Measurements from ENCODE around the gene CNOT6L.
"Not testable (repeated sequence)": the region's sequence is repeated elsewhere in the genome, so short reads cannot be mapped to it uniquely, and the experiment has no call there.

The CNOT6L gene

DNA sequence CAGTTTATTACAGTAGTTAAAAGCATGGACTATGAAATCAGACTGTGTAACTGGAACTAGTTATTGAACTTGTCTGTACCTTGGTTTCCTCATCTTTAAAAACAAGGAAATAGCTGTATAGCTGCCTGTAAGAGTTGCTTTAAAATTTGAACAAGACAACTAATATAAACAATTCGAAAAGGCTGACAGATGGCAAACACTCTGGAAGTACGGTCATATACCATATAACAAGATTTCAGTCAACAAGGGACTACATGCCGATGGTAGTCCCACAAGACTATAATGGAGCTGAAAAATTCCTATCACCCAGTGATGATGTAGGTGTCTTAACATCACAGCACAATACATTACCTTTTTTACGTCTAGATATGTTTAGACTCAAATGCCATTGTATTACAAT lies 78.7 kb downstream of the CNOT6L start:
- POLR2A ChIA-PET: no interaction called here
- CTCF ChIA-PET: interaction anchor here (0.9 kb wide), 1 partner anchor 12 kb away, joined by 3 read pairs; no protein-coding TSS in a partner anchor
- TF ChIP-seq, protein P1, sequence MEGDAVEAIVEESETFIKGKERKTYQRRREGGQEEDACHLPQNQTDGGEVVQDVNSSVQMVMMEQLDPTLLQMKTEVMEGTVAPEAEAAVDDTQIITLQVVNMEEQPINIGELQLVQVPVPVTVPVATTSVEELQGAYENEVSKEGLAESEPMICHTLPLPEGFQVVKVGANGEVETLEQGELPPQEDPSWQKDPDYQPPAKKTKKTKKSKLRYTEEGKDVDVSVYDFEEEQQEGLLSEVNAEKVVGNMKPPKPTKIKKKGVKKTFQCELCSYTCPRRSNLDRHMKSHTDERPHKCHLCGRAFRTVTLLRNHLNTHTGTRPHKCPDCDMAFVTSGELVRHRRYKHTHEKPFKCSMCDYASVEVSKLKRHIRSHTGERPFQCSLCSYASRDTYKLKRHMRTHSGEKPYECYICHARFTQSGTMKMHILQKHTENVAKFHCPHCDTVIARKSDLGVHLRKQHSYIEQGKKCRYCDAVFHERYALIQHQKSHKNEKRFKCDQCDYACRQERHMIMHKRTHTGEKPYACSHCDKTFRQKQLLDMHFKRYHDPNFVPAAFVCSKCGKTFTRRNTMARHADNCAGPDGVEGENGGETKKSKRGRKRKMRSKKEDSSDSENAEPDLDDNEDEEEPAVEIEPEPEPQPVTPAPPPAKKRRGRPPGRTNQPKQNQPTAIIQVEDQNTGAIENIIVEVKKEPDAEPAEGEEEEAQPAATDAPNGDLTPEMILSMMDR (IDR thresholded peaks at IDR 0.05; ENCODE audit: control extremely low read depth, extremely low read depth, low read depth, missing control alignments): no peak
- no peak for DNase-seq (ENCODE audit: extremely low spot score)

- ChIA-PET POLR2A (no interaction called here), CTCF (interaction anchor here (1.0 to 1.3 kb wide), 2 partner anchors 8 to 10 kb away, joined by 3 read pairs; no protein-coding TSS in a partner anchor)
- TF ChIP-seq, protein P1 (IDR thresholded peaks at IDR 0.05; ENCODE audit: control extremely low read depth, extremely low read depth, low read depth, missing control alignments): no peak
- DNase-seq (ENCODE audit: extremely low spot score): peak; percentile 34
These were observed 84.2 kb downstream of the CNOT6L start for GRCh38 chr4:77734928-77735327.

DNA sequence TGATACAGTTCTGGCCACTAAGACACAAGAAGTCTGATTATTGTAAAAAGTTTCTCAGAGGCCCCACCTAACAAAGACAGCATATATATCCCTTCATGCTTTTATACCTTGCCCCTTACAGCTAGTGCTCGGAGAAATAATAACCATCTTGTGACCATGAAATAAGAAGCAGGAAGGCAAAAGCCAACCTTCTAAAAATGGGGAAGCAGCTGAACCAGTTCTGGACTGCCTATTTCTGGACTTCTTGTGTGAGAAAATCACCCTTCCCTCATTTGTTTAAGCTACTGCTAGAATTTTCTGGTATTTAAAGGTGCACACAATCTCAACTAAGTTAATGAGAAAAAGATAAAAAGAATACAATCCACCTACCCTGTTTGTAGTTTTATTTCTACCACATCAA lies 87.5 kb downstream of the CNOT6L start:
- ChIA-PET POLR2A (no interaction called here), CTCF (interaction anchor here (1.0 to 2.2 kb wide), 3 partner anchors 15 to 130 kb away, joined by 3 to 7 read pairs (median 3); no protein-coding TSS in a partner anchor)
- no peak for DNase-seq (ENCODE audit: extremely low spot score)
- TF ChIP-seq, protein P1 (IDR thresholded peaks at IDR 0.05; ENCODE audit: control extremely low read depth, extremely low read depth, low read depth, missing control alignments): no peak

GRCh38 chr4:77728420-77728819 lies 90.7 kb downstream of the CNOT6L start:
- ChIA-PET POLR2A (interaction anchor here (0.6 kb wide), 1 partner anchor 90 kb away, joined by 4 read pairs; no protein-coding TSS in a partner anchor), CTCF (interaction anchor here (1.5 to 1.6 kb wide), 2 partner anchors 11 to 12 kb away, joined by 3 to 5 read pairs; no protein-coding TSS in a partner anchor)
- no peak for DNase-seq (ENCODE audit: extremely low spot score)
- TF ChIP-seq, protein P1 (IDR thresholded peaks at IDR 0.05; ENCODE audit: control extremely low read depth, extremely low read depth, low read depth, missing control alignments): no peak

GRCh38 chr4:77721073-77721472 lies 98.1 kb downstream of the CNOT6L start:
- TF ChIP-seq, protein P1 (IDR thresholded peaks at IDR 0.05; ENCODE audit: control extremely low read depth, extremely low read depth, low read depth, missing control alignments): no peak
- no peak for DNase-seq (ENCODE audit: extremely low spot score)
- CTCF ChIA-PET: interaction anchor here (1.7 kb wide), 1 partner anchor 12 kb away, joined by 6 read pairs; no protein-coding TSS in a partner anchor
- POLR2A ChIA-PET: no interaction called here

DNA sequence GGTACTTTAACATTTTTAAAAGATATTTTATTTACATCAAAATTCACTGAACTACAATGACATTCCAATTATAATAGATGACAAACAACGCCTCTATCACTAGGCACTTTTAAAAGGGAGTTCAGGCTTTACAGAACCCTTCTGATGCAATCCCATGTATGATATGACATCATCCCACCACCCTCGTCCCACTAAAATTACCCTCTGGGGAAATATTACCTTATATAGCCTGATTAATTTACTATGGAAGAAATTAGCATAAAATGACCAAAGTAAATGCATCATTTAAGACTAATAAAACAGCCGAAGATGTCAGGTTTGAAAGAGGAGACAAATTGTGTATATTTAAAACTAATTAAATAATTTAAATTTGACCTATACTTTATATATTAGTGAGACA lies 100.7 kb downstream of the CNOT6L start:
- CTCF ChIA-PET; POLR2A ChIA-PET; DNase-seq (ENCODE audit: extremely low spot score): not testable (repeated sequence)

DNA sequence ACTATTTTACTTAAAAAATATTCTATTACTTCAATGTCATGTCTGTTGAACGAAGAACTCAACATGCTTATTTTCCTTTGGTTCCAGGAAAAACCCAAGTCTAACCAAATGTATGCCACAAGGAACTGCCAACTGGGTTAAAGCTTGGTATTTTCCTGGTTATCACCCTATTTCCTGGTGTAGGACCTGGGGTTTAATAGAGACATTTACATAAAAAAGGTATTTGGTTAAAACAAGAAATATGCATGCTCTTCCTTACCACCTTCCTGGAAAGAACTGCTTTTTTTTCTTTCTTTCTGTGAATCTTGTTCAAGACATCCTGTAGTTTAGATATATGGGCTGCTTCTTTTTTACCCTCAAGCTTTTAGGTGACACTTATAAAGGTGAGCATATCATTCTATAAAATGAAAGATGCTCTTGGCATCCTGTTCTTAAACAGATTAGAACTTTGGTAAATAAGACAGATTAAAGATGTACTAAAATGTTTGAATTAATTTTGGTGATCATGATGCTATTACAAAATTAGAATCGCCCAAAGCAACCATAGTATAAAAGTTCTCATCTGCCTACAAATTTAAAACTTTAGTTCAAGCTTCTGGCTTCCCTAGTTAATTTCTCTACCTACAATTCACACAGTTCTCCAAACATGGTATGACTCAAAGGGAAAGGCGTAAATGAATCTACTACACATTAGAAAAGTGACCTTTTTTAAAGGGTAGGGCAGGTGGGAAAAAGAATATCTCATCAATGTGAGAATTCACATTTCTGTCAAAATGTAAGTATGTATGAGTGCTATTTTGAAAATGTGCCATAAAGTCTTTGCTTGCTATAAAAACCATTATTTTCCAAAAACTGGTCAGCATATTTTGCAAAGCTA lies 103.5 kb downstream of the CNOT6L start:
- no peak for DNase-seq (ENCODE audit: extremely low spot score)
- CTCF ChIA-PET: interaction anchor here (0.9 to 1.5 kb wide), 4 partner anchors 9 to 18 kb away, joined by 3 to 4 read pairs (median 3); no protein-coding TSS in a partner anchor
- POLR2A ChIA-PET: no interaction called here

More for the DNA sequence above, 103.5 kb downstream of the CNOT6L start:
- TF ChIP-seq, protein P1 (IDR thresholded peaks at IDR 0.05; ENCODE audit: control extremely low read depth, extremely low read depth, low read depth, missing control alignments): no peak

All from GM10248 (cell line).